T-cell (primary cell): ENCODE measurements around the gene VPS41. TPM values are rescaled to one million over a fixed set of nuclear protein-coding genes. Genes with fewer than 3 reads are reported as not detected.
A peak's percentile ranks its signal among the peaks of the same experiment; 100 is the strongest.

Source experiments
- ATAC-seq, 4 experiments: fragments of 200-7000 bp in 3 of 4; fragments of 150-1000 bp in 1 of 4; cut with Tn5 transposase; replicated peaks in 1 of 4; 1 replicate in 3 of 4; 2 replicates in 1 of 4; pipeline ENCODE4 v1.10.0; 2021; ENCODE audit warnings: moderate library complexity in 3 of 4, mild to moderate bottlenecking in 2 of 4, moderate number of reproducible peaks in 1 of 4
- CTCF ChIA-PET, 2 donors: fragments of 300-600 bp; sonication (Branson Sonifier 250); formaldehyde crosslinking; loops; one replicate each; lab custom pipeline; 2022; ENCODE audit warnings: antibody characterized with exemption in 2 of 2; lab: Charles Lee
- POLR2A ChIA-PET, 2 donors: fragments of 300-600 bp; sonication (Branson Sonifier 250); formaldehyde crosslinking; loops; one replicate each; lab custom pipeline; 2022; ENCODE audit warnings: antibody characterized with exemption in 2 of 2; lab: Charles Lee
- DNase-seq, 35 experiments: peaks; one replicate each; pipeline versions ENCODE4 v3.0.0 to v3.0.0-alpha.2; 2013 to 2023
- H3K27ac ChIP-seq: one replicate; pipeline ENCODE4 v1.5.1; 2013; ENCODE audit warnings: low read length
- H3K27me3 ChIP-seq, 2 experiments: replicated peaks in 1 of 2; 1 replicate in 1 of 2; 2 replicates in 1 of 2; pipeline versions ENCODE4 v1.6.1 to v1.7.0; 2013; ENCODE audit warnings: low read length in 1 of 2, mixed read lengths in 1 of 2; ENCODE audit not compliant: control insufficient read depth in 2 of 2, insufficient read depth in 2 of 2; ENCODE audit errors: extremely low read depth in 1 of 2
- H3K36me3 ChIP-seq, 2 donors: 1 replicate in 1 of 2; 2 replicates in 1 of 2; pipeline versions ENCODE4 v1.6.1 to v1.7.0; 2013; ENCODE audit warnings: low read length in 1 of 2; ENCODE audit not compliant: control insufficient read depth in 2 of 2, insufficient read depth in 1 of 2; ENCODE audit errors: extremely low read depth in 1 of 2
- H3K4me1 ChIP-seq, 2 experiments: 1 replicate in 1 of 2; 2 replicates in 1 of 2; pipeline versions ENCODE4 v1.6.1 to v1.7.0; 2013; ENCODE audit warnings: low read length in 2 of 2, mixed read lengths in 1 of 2; ENCODE audit not compliant: insufficient read depth in 2 of 2, control insufficient read depth in 1 of 2; ENCODE audit errors: extremely low read depth in 1 of 2
- H3K4me3 ChIP-seq, 2 donors: 1 replicate in 1 of 2; 2 replicates in 1 of 2; pipeline versions ENCODE4 v1.5.1 to v1.7.0; 2013; ENCODE audit warnings: mild to moderate bottlenecking in 2 of 2, low read length in 1 of 2, moderate library complexity in 1 of 2; ENCODE audit not compliant: control insufficient read depth in 1 of 2; ENCODE audit errors: extremely low read depth in 1 of 2
- H3K9me3 ChIP-seq: 2 replicates; pipeline ENCODE4 v1.7.0; 2013
- H3K27ac Mint-ChIP-seq, 2 donors: one replicate each; pipeline ENCODE4 v1.8.0; 2020 to 2021; ENCODE audit warnings: mild to moderate bottlenecking in 2 of 2, mixed read lengths in 2 of 2
- H3K27me3 Mint-ChIP-seq, 2 donors: one replicate each; pipeline ENCODE4 v1.8.0; 2021 to 2022; ENCODE audit warnings: mixed read lengths in 2 of 2
- H3K36me3 Mint-ChIP-seq: one replicate; pipeline ENCODE4 v1.8.0; 2021; ENCODE audit warnings: mixed read lengths
- H3K4me1 Mint-ChIP-seq, 3 donors: one replicate each; pipeline ENCODE4 v1.8.0; 2020 to 2022; ENCODE audit warnings: mixed read lengths in 3 of 3, mild to moderate bottlenecking in 1 of 3
- H3K4me3 Mint-ChIP-seq, 3 donors: one replicate each; pipeline ENCODE4 v1.8.0; 2020 to 2022; ENCODE audit warnings: mild to moderate bottlenecking in 3 of 3, mixed read lengths in 3 of 3, moderate library complexity in 3 of 3
- H3K9me3 Mint-ChIP-seq, 3 donors: one replicate each; pipeline ENCODE4 v1.8.0; 2020 to 2022; ENCODE audit warnings: mixed read lengths in 3 of 3
- WGBS: methylation state at CpG from one replicate; pipeline ENCODE4 v1.1.5; 2013; ENCODE audit warnings: missing lambda C conversion rate; ENCODE audit not compliant: insufficient coverage; 5-methylcytosine and 5-hydroxymethylcytosine counted together
- total RNA-seq, 35 experiments: library from RNA in 6 of 35; stranded (reverse) in 6 of 35; fragments of 120-200 nt in 1 of 35; gene quantifications; one replicate each; pipeline versions ENCODE4 v1.2.1 to v1.2.4 and lab custom pipeline; 2013 to 2026

VPS41 gene
- total RNA-seq (10 to 100 TPM; 45.6 to 68.3 (median 55.3) TPM), total RNA-seq (lab: John Stamatoyannopoulos, UW) (20.9 to 95.2 (median 45.9) reads per million in 29 experiments)
- total RNA-seq (2013) = 50.6 TPM

DNA sequence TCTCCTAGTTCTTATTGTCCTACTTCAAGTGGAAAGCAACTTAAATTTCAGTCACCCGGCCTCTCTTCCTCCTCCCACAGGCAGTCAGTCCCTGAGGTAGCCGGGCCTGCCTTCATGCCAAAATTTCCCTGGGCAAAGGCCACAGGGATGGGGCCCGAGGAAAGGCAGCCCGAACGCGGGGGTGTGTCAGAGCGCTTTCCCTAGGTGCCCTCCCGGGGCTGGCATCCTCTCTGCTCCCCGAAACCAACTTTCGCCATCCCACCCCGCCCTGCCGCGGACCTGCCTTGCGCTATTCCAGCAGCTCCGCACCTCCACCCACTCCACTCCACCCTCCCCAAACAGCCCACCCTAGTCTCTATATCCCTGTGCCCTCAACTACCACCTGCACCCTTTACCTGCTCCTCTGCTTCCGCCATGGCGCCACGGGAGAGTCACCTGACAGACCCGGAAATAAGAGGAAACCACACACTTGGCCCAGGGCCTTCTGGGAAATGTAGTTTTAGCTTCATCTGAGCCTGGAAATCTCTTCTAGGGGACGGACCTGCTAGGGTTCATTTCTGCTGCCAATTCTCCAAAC is at the start of gene VPS41:
VPS41 (minus strand) TSS at position 433 of the 577 bp plus-strand sequence; CDS start at position 416, 17 bp downstream.
- CTCF ChIA-PET = interaction anchor here (0.5 to 1.0 kb wide), 4 partner anchors 11 to 1225 kb away, joined by 3 to 5 read pairs (median 4); no protein-coding TSS in a partner anchor
- Mint-ChIP-seq H3K36me3 (peaks cover 8% of the 10 kb centered on the region), H3K4me1 (peaks cover 30 to 38% (median 35%) of the 10 kb centered on the region in 3 donors), H3K27me3 (no peaks in the 10 kb centered on the region), H3K27ac (peak within 1 kb of the TSS; percentile 87 to 90), H3K4me3 (peak within 1 kb of the TSS; percentile 95 to 99 (median 98)), H3K9me3 (no peaks in the 10 kb centered on the region)
- peak within 1 kb of the TSS; percentile 40 for H3K27ac ChIP-seq
- H3K4me1 ChIP-seq = peaks cover 4 to 6% of the 10 kb centered on the region in 2 experiments
- no peaks in the 10 kb centered on the region for H3K27me3 ChIP-seq
- peak within 1 kb of the TSS; percentile 76 to 96 for H3K4me3 ChIP-seq
- H3K36me3 ChIP-seq = no peaks in the 10 kb centered on the region
- H3K9me3 ChIP-seq = no peaks in the 10 kb centered on the region
- DNase-seq (peak; percentile 53 to 88 (median 76)), ATAC-seq (peak; percentile 97 to 100 (median 99))
- POLR2A ChIA-PET = interaction anchor here (0.6 to 0.9 kb wide), 2 partner anchors 141 to 721 kb away, joined by 3 to 4 read pairs; no protein-coding TSS in a partner anchor
- WGBS = 0% methylated on average over 15 of the region's 20 CpGs

DNA sequence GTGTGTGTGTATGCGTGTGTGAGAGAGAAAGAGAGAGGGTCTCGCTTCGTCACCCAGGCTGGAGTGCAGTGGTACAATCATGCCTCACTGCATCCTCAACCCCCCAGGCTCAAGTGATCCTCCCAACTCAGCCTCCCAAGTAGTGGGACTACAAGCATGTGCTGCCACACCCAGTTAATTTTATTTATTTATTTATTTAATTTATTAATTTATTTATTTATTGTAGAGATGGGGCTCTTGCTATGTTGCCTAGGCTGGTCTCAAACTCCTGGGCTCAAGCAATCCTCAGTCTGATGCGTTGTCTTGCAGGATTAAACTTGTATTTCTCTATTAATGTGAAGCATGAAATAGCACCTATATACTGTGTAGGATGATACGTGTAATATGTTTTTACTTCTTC is 46.9 kb upstream of the VPS41 start:
- Mint-ChIP-seq H3K4me1 (no peaks in the 10 kb centered on the region), H3K36me3 (no peaks in the 10 kb centered on the region), H3K9me3 (no peaks in the 10 kb centered on the region), H3K27me3 (peaks cover 20 to 22% of the 10 kb centered on the region in 2 donors), H3K27ac (no peak overlapping the region), H3K4me3 (no peak overlapping the region)
- H3K36me3 ChIP-seq = no peaks in the 10 kb centered on the region
- ATAC-seq (no peak), DNase-seq (no peak)
- ChIA-PET POLR2A (no interaction called here), CTCF (no interaction called here)
- no peaks in the 10 kb centered on the region for H3K9me3 ChIP-seq
- no peaks in the 10 kb centered on the region for H3K4me1 ChIP-seq
- no peak overlapping the region for H3K4me3 ChIP-seq
- H3K27ac ChIP-seq = no peak overlapping the region
- no CpG with 5 or more reads among the region's 5 CpGs for WGBS
- no peaks in the 10 kb centered on the region for H3K27me3 ChIP-seq

DNA sequence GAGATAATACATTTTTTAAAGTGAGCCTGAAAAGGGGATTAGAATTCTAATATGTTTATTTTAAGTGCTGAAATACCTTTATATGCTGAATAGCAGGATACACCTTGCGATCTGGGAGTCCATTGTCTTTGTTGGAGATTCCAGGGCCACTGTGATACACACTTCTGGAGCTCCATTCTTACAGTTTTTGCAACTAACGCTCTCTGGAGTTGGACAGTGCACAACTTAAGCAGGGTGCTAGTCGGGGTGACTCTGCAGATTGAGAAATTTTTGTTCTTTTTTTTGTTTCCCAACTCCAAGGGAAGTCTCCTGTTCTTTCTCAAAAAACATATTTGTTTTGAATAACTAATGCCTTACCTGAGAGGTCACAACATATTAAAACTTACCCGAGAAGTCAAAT is 45.0 kb upstream of the VPS41 start:
- Mint-ChIP-seq H3K9me3 (no peaks in the 10 kb centered on the region), H3K4me1 (no peaks in the 10 kb centered on the region), H3K36me3 (no peaks in the 10 kb centered on the region), H3K27me3 (peaks cover 19 to 22% of the 10 kb centered on the region in 2 donors), H3K4me3 (no peak overlapping the region), H3K27ac (no peak overlapping the region)
- no peaks in the 10 kb centered on the region for H3K36me3 ChIP-seq
- WGBS = 86% methylated on average over 2 of the region's 4 CpGs
- no peaks in the 10 kb centered on the region for H3K4me1 ChIP-seq
- ATAC-seq (no peak), DNase-seq (no peak)
- CTCF ChIA-PET = no interaction called here
- POLR2A ChIA-PET = no interaction called here
- no peaks in the 10 kb centered on the region for H3K9me3 ChIP-seq
- no peak overlapping the region for H3K4me3 ChIP-seq
- H3K27ac ChIP-seq = no peak overlapping the region
- no peaks in the 10 kb centered on the region for H3K27me3 ChIP-seq

DNA sequence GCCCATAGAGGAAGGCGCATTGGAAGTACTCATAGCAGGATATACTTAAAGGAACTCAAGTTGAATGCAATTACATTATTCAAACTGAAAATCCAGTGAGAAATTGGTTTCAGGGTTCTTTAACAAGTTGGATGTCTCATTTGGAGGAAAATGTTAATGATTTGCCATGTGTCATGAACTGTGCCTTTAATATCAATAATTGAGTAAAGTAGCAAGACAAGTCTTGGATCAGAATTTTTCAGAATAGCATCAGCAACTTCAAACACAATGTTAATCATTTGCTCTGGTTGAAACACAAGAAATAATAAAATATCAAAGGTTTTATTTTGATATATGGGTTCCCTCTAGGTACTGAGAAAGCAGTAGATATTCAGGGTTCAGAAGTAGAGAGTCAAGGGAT is 44.2 kb upstream of the VPS41 start:
- H3K27me3 ChIP-seq = no peaks in the 10 kb centered on the region
- Mint-ChIP-seq H3K27me3 (peaks cover 18 to 22% of the 10 kb centered on the region in 2 donors), H3K4me1 (no peaks in the 10 kb centered on the region), H3K27ac (no peak overlapping the region), H3K9me3 (no peaks in the 10 kb centered on the region), H3K4me3 (no peak overlapping the region), H3K36me3 (no peaks in the 10 kb centered on the region)
- WGBS = no CpG with 5 or more reads among the region's 1 CpG
- ChIA-PET CTCF (no interaction called here), POLR2A (no interaction called here)
- no peak overlapping the region for H3K27ac ChIP-seq
- no peak for ATAC-seq
- no peak overlapping the region for H3K4me3 ChIP-seq
- DNase-seq = no peak
- no peaks in the 10 kb centered on the region for H3K4me1 ChIP-seq
- H3K36me3 ChIP-seq = no peaks in the 10 kb centered on the region
- no peaks in the 10 kb centered on the region for H3K9me3 ChIP-seq

DNA sequence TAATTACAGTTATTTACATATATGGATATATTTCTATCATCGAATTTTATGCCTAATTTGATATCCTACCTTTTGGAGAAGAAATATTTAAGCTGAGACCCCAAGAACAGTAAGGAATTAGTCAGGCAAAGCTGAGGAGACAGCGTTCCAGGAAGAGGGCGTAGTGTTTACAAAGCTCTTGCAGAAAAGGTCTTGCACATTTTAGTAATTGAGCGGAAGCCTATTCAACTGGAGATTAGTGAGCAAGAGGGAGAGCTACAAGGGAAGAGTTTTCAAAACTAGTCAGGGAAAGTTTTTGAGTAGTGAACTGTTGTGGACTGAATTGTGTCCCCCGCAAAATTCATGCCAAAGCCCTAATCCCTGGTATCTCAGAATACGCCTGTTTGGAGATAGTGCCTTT is 42.2 kb upstream of the VPS41 start:
- Mint-ChIP-seq H3K4me3 (no peak overlapping the region), H3K36me3 (no peaks in the 10 kb centered on the region), H3K27me3 (peaks cover 16 to 20% of the 10 kb centered on the region in 2 donors), H3K9me3 (no peaks in the 10 kb centered on the region), H3K27ac (no peak overlapping the region), H3K4me1 (no peaks in the 10 kb centered on the region)
- H3K27me3 ChIP-seq = no peaks in the 10 kb centered on the region
- no peaks in the 10 kb centered on the region for H3K9me3 ChIP-seq
- ATAC-seq (no peak), DNase-seq (no peak)
- no peaks in the 10 kb centered on the region for H3K36me3 ChIP-seq
- no peak overlapping the region for H3K4me3 ChIP-seq
- 90% methylated on average over 3 of the region's 6 CpGs for WGBS
- CTCF ChIA-PET = no interaction called here
- H3K27ac ChIP-seq = no peak overlapping the region
- POLR2A ChIA-PET = no interaction called here
- H3K4me1 ChIP-seq = no peaks in the 10 kb centered on the region

DNA sequence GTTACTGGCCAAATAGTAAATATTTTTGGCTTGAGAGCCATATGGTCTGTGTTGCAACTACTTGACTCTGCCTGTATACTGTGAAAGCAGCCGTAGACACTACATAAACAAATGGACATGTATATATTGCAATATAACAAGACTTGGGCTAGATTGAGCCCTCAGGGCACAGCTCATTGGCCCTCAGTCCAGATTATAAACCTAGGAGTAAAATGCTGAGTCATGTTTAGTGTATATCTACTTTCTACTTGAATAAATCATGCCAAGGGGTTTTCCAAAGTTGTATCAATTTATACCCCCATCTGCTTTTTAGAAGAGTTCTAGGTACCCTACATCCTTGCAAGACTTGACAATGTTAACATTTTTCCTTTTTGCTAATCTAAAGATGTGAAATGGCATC is 41.3 kb upstream of the VPS41 start:
- Mint-ChIP-seq H3K4me3 (no peak overlapping the region), H3K27me3 (peaks cover 16 to 21% of the 10 kb centered on the region in 2 donors), H3K9me3 (no peaks in the 10 kb centered on the region), H3K27ac (no peak overlapping the region), H3K36me3 (no peaks in the 10 kb centered on the region), H3K4me1 (no peaks in the 10 kb centered on the region)
- H3K4me1 ChIP-seq = no peaks in the 10 kb centered on the region
- POLR2A ChIA-PET = no interaction called here
- CTCF ChIA-PET = no interaction called here
- no peak overlapping the region for H3K27ac ChIP-seq
- no peaks in the 10 kb centered on the region for H3K9me3 ChIP-seq
- DNase-seq (no peak), ATAC-seq (no peak)
- H3K27me3 ChIP-seq = no peaks in the 10 kb centered on the region
- no CpG with 5 or more reads among the region's 1 CpG for WGBS
- H3K36me3 ChIP-seq = no peaks in the 10 kb centered on the region
- no peak overlapping the region for H3K4me3 ChIP-seq
